Skin of body (tissue), 2 donors: ENCODE data around the gene HLTF. TPM values are rescaled to one million over a fixed set of nuclear protein-coding genes. Genes with fewer than 3 reads are reported as not detected.

ENCODE experiments used
- DNase-seq: peaks from one replicate; lab custom pipeline; 2025; lab: John Stamatoyannopoulos, UW
- total RNA-seq: library from RNA; depleted of rRNA; stranded (reverse); fragments of >200 nt; gene quantifications from one replicate; pipeline ENCODE4 v1.2.3, GENCODE V29; 2014

Gene HLTF
- total RNA-seq, 1 donor from 2014 or later, result 28.1 TPM

DNA sequence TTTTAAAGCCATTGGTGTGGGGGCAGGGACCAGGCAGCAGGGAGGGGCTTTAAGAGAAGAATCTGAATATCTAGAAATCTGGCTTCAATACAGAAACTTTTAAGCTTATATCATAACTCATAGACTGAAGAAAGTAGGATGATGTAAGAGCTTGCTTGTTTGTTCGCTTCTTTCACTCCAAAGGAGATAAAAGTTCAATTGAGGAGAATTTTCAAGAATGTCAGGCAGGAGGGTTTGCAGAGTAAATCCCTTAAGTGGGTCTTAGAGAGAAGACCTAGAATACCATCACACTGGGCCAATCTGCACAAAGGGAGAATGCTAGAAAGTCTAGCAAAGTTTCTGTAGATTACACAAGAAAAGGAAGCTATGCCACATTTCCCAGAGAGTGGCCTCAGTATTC is 4.1 kb upstream of the HLTF start:
- DNase-seq, result no peak

DNA sequence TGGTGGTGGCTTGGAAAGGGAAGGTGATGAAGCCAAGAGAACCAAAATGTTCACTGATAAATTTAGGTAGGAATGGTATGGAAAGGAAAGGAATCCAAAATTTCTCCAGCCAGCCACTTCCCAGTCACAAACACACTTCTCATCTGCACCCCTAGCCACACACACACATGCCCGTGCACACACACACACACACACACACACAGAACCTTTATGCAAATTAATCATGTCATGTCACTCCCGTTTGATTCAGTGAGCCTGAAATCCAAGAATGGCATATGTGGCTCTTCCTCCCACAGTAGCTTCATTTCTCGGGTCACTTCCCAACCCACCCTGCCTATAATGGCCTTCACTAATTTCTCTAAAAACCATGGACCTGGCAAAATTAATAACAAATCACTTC is 3.1 kb upstream of the HLTF start:
- DNase-seq, result no peak

GRCh38 chr3:149087208-149087607 is 875 bp upstream of the HLTF start:
- no peak for DNase-seq

DNA sequence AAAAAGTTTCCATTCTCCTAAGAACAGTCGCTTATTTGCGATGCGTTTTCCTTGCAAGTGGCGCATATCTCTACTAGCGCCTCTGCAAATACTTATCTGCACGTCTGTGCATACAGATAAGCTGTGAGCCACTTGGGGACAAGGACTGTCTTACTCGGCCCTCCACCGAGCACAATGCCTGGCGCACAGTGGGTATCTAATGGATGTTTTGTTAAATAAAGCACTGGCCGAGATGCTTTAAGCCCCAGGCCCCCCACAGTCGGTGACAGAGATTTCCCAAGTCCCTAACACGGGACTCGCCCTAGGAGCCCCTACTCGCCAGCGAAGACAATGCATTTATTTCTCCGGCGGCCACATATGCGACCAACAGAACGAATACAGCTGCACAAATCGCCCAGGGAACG is 503 bp downstream of the HLTF start:
- peak; percentile 26 for DNase-seq

DNA sequence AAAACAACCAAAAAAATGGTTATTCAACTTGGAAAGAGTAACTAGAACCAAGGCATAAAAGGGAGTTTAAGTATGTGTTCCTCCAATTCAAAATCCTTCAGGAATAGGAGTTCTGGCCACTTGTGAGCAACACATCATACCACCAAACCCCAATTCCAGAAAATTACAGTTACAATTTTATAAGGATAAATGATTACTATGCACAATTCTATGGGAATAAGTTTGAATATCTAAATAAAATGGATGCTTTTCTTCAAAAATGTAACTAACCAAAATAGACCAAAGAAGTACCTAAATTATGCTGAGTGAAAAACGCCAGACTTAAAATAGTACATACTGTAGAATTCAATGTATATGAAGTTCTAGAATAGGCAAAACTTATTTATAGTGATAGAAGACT is 4.6 kb downstream of the HLTF start:
- no peak for DNase-seq

- no peak for DNase-seq
Measured at GRCh38 chr3:149080699-149081091, 5.6 kb downstream of the HLTF start.

DNA sequence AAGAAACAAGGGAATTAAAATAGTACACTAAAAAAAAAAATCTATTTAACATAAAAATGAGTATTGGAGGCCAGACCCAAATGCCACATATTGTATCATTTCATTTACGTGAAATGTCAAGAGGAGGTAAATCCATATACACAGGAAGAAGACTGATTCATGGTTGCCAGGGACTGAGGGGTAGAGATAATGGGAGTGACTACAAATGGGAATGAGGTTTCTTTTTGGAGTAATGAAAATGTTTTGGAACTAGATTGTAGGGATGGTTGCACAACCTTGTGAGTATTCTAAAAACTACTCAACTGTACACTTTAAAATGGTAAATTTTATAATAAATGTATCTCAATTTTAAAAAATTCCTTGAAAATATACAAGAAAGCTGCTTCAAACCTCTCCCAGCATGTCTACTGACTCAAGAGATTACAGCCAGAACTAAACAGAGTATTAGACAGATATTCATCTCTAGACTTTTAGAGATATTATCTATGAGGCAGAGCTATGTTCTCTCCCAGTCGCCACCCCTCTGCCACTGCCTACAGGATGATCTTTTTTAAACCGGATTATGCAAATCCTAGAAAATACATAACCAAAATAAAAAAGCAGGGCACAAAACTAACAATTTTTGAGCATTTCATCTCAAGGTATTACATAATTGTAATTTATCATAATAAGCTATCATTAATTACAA is 6.2 kb downstream of the HLTF start:
- no peak for DNase-seq

DNA sequence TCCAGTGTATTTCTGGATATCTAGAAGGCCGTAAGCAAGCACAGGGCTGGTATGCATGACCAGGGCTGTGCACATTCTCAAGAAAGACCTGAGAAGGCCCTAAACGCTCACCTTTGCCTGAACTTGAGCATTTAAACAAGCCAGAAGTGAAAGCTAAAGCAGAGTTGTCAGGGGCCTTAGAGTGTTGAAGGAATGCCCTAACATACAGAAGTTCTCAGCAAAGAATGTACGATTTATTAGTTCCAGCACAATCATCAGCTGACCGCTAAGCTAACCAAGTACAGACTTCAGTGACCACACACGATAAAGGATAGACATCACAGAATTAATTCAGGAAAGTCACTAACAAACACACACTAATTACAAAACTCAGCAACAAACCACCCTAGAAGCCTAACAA is 8.7 kb downstream of the HLTF start:
- peak; percentile 11 for DNase-seq

DNA sequence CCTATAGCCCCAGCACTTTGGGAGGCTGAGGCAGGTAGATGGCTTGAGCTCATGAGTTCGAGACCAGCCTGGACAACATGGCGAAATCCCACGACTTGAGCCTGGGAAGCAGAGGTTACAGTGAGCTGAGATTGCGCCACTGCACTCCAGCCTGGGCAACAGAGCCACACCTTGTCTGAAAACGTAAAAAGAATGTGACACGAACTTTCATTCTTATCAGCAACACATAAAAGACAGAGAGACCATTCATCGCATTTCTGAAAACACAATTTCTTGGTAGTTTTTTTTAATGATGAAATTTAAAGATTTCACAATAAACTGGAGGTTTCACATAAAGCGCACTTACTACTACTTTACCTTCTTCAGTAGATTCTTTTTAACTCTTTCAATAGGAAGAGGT is 18.4 kb downstream of the HLTF start:
- no peak for DNase-seq

- DNase-seq, result no peak
Measured at GRCh38 chr3:149061776-149062175, 24.6 kb downstream of the HLTF start.

DNA sequence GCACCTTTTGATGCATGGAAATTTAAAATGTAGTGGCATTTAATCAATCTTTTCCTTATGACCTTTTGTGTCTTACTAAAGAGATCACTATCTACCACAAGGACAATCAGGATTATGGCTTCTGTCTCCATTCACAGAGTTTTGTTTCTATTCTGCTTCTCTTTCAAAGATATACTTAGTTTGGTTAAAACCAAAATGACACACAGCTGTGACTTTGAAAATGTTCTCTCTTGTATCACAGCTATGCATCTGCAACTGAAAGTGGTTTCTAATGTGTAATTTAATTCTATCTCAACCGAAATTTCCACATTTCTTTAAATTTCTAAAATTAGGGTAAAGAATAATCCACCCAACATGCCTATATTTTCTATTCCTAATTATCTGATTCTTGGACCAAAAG is 27.7 kb downstream of the HLTF start:
- no peak for DNase-seq

- DNase-seq, result no peak
Measured at GRCh38 chr3:149058198-149058597, 28.1 kb downstream of the HLTF start.

- no peak for DNase-seq
Measured at GRCh38 chr3:149055575-149055974, 30.8 kb downstream of the HLTF start.

DNA sequence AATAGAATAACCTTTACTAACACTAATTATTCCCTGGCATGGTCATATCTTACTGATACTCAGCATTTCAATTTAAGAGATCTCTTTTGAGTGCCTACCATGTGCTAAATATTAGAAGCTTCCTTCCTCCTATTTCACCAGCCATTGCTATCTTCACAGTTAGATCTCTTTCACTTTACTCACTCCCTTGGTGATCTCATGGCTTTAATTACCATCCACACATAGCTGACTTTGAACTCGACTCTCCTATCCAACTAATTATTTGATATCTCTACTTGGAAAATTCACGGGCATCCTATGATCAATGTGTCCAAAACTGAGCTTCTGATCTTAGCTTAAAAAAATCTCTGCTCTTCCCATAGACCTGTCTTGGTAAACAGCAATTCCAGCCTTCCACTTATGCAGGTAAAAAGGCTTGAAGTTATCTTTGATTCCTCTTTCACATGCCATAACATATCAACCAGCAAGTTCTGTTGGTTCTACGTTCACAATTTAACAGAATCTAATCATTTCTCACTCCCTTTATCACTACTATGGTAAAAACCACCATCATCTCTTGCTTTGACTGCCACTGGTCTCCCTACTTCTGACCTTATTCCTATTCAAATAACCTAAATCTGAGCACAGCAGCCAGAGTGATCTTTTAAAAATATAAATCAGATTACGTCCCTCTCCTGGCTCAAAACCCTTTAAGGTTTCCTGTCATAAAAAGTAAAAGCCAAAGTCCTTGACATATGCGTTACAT is 41.8 kb downstream of the HLTF start:
- no peak for DNase-seq

GRCh38 chr3:149042789-149043386 is 43.4 kb downstream of the HLTF start:
- no peak for DNase-seq

DNA sequence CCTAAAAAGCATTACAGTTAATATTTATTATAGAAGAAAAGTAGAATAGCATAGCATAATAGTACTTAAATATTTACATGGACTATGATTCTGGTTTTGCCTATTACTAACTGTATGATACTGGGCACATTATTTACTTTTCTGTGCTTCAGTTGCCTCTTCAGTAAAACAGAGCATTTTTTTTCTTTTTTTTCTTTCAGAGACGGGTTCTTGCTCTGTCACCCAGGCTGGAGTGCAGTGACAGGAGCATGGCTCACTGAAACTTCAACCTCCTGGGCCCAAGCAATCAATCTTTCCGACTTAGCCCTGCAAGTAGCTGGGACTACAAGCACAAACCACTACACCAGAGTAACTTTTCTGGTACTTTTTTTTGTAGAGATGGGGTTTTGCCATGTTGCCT is 48.0 kb downstream of the HLTF start:
- DNase-seq, result no peak

DNA sequence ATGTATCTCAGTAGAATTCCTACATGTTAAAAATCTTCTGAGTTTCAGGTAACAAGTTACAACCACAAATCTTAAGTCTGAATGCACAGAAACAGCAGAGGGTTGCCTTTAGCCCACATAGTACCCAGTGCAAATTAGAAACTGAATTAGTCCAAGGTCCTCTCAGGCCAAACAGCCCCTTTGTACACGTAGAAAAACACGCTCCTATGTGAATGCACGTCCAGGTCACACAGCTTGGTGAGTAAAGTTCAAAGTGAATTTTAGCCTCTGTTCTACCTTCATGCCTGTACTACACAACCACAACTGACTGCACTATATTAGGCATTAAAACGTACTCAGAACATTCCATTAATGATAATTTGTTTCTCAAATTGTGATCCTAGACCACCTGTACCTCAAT is 48.6 kb downstream of the HLTF start:
- no peak for DNase-seq

GRCh38 chr3:149031096-149031495 is 55.2 kb downstream of the HLTF start:
- no peak for DNase-seq

GRCh38 chr3:149026718-149027117 is 59.6 kb downstream of the HLTF start:
- DNase-seq, result no peak

- DNase-seq, result no peak
Measured at GRCh38 chr3:149023951-149024350, 62.4 kb downstream of the HLTF start.

- DNase-seq, result no peak
Measured at GRCh38 chr3:149021830-149022229, 64.5 kb downstream of the HLTF start.

DNA sequence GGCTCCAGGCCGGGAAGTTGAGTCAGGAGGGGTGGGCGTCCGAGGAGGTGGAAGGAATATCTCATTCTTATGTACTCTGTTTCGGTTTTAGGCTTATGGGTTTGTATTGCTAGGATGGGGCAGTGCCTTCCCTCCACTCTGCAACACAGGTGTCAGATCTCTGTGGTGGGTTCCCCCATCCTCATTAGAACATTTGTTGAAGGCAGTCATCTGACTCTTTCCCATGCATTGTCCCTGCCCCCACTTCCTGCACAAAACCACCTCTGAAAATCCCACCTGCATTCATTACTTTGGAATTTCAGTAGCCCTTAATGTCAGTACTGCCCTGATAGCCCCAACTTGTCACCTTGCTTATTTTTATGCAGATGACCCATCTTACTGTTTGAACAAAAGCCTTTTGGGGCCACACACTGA is 65.5 kb downstream of the HLTF start:
- no peak for DNase-seq
